ENCODE results near the gene MARCHF9. TPM values are rescaled to one million over a fixed set of nuclear protein-coding genes. Genes with fewer than 3 reads are reported as not detected.

Gene MARCHF9
- total and polyA plus RNA-seq, 2 donors (not counting 1 experiment from before 2014, with no cell fraction given), result 3.8 to 4.8 TPM

DNA sequence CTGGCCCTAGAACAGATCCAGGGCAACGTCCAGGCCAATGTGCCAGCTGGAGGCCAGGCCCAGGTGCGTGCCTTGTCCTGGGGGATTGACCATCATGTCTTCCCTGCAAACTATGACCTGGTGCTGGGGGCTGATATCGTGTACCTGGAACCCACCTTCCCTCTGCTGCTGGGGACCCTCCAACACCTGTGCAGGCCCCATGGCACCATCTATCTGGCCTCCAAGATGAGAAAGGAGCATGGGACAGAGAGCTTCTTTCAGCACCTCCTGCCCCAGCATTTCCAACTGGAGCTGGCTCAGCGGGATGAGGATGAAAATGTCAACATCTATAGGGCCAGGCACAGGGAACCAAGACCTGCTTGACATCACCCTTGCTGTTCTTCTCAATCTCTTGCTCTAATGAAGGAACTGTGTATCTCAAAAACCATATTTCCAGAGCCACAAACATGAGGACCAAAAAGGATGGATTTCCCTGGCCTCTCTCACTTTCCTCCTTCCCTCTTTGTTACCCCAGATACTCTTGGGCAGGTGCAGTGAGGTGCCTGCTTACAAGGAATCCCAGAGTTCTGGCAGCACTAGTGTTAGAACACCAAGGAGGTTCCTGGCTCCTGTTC lies 25.5 kb downstream of the MARCHF9 start:
- no peak overlapping the region for H3K4me3 ChIP-seq (replicated peaks in 1 of 4; ENCODE audit: control extremely low read depth in 1 of 4, insufficient read depth in 1 of 4, low read depth in 3 of 4, low read length in 4 of 4)
- DNase-seq (ENCODE audit: low read depth in 2 of 2), result no peak
- H3K36me3 ChIP-seq (ENCODE audit: control insufficient read depth, insufficient read depth, low read length), result peaks cover 1% of the 10 kb centered on the region
- H3K27ac ChIP-seq (ENCODE audit: insufficient read depth, low read length), result no peak overlapping the region
- TF ChIP-seq, protein P1, sequence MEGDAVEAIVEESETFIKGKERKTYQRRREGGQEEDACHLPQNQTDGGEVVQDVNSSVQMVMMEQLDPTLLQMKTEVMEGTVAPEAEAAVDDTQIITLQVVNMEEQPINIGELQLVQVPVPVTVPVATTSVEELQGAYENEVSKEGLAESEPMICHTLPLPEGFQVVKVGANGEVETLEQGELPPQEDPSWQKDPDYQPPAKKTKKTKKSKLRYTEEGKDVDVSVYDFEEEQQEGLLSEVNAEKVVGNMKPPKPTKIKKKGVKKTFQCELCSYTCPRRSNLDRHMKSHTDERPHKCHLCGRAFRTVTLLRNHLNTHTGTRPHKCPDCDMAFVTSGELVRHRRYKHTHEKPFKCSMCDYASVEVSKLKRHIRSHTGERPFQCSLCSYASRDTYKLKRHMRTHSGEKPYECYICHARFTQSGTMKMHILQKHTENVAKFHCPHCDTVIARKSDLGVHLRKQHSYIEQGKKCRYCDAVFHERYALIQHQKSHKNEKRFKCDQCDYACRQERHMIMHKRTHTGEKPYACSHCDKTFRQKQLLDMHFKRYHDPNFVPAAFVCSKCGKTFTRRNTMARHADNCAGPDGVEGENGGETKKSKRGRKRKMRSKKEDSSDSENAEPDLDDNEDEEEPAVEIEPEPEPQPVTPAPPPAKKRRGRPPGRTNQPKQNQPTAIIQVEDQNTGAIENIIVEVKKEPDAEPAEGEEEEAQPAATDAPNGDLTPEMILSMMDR (conservative IDR thresholded peaks at IDR 0.05 in 1 of 2, IDR thresholded peaks at IDR 0.05 in 1 of 2; ENCODE audit: low read depth in 1 of 2, low read length in 2 of 2), result no peak
- TF ChIP-seq EZH2 (IDR thresholded peaks at IDR 0.05; ENCODE audit: low read length, missing control alignments), result no peak
- H4K20me1 ChIP-seq (ENCODE audit: control insufficient read depth, extremely low read depth, insufficient read depth, low read length), result no peaks in the 10 kb centered on the region
- no peak overlapping the region for H3K9ac ChIP-seq (ENCODE audit: insufficient read depth, low read length)
- H2AFZ ChIP-seq (ENCODE audit: low read length), result no peak overlapping the region
- H3K4me1 ChIP-seq (ENCODE audit: control insufficient read depth, extremely low read depth, insufficient read depth, low read length), result no peaks in the 10 kb centered on the region
- H3K4me2 ChIP-seq (ENCODE audit: extremely low read depth, insufficient read depth, low read length), result no peak overlapping the region
- H3K9me3 ChIP-seq (ENCODE audit: control insufficient read depth, insufficient read depth, low read depth, low read length), result no peaks in the 10 kb centered on the region
- H3K79me2 ChIP-seq (ENCODE audit: control insufficient read depth, insufficient read depth, low read length), result peaks cover 16% of the 10 kb centered on the region
- no peaks in the 10 kb centered on the region for H3K27me3 ChIP-seq (ENCODE audit: control insufficient read depth, insufficient read depth, low read length)

DNA sequence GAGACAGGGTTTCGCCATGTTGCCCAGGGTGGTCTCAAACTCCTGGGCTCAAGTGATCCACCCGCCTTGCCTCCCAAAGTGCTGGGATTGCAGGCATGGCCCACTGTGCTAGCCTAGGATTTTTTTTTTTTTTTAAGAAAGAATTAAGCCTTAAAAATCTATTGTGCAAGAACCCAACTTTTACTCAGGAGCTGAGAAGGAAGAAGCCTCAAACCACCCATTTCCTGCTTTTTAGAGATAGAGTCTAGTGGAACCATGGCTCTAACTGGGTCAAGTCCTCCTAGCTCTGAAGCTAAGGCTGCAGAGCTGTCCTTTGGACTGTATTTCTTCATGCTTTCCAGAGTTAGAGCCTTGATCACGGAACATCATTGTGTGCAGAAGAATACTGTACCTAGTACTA lies 26.3 kb downstream of the MARCHF9 start:
- Histone ChIP-seq H3K79me2 (ENCODE audit: control insufficient read depth, insufficient read depth, low read length) (peaks cover 16% of the 10 kb centered on the region), H3K27ac (ENCODE audit: insufficient read depth, low read length) (no peak overlapping the region), H4K20me1 (ENCODE audit: control insufficient read depth, extremely low read depth, insufficient read depth, low read length) (no peaks in the 10 kb centered on the region), H3K36me3 (ENCODE audit: control insufficient read depth, insufficient read depth, low read length) (peaks cover 1% of the 10 kb centered on the region), H3K4me3 (replicated peaks in 1 of 4; ENCODE audit: control extremely low read depth in 1 of 4, insufficient read depth in 1 of 4, low read depth in 3 of 4, low read length in 4 of 4) (no peak overlapping the region), H3K27me3 (ENCODE audit: control insufficient read depth, insufficient read depth, low read length) (no peaks in the 10 kb centered on the region), H3K4me2 (ENCODE audit: extremely low read depth, insufficient read depth, low read length) (no peak overlapping the region), H3K9ac (ENCODE audit: insufficient read depth, low read length) (no peak overlapping the region), H3K4me1 (ENCODE audit: control insufficient read depth, extremely low read depth, insufficient read depth, low read length) (no peaks in the 10 kb centered on the region), H2AFZ (ENCODE audit: low read length) (no peak overlapping the region), H3K9me3 (ENCODE audit: control insufficient read depth, insufficient read depth, low read depth, low read length) (no peaks in the 10 kb centered on the region)
- TF ChIP-seq, protein P1 (conservative IDR thresholded peaks at IDR 0.05 in 1 of 2, IDR thresholded peaks at IDR 0.05 in 1 of 2; ENCODE audit: low read depth in 1 of 2, low read length in 2 of 2), result no peak
- TF ChIP-seq EZH2 (IDR thresholded peaks at IDR 0.05; ENCODE audit: low read length, missing control alignments), result no peak
- no peak for DNase-seq (ENCODE audit: low read depth in 2 of 2)

DNA sequence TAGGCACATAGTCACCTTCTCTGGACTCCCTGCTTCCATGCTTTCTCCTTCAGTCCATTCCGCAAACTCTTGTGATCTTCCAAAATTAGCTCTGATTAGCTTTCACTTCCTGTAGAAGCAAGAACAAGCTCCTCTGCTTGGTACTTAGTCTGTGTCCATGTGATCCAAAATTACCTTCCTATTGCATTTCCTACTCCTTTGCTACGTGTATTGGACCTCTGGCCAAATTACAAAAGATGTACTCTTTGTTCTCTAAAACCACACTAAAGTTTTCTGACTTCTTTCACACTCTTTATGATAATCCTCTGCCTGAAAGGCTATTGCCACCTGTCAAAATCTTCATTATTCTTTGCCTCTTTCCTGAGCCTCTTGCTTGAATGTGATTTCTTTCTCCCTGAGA lies 26.9 kb downstream of the MARCHF9 start:
- H3K4me2 ChIP-seq (ENCODE audit: extremely low read depth, insufficient read depth, low read length), result no peak overlapping the region

More for the DNA sequence above, 26.9 kb downstream of the MARCHF9 start:
- DNase-seq (ENCODE audit: low read depth in 2 of 2), result no peak
- peaks cover 16% of the 10 kb centered on the region for H3K79me2 ChIP-seq (ENCODE audit: control insufficient read depth, insufficient read depth, low read length)
- no peaks in the 10 kb centered on the region for H3K9me3 ChIP-seq (ENCODE audit: control insufficient read depth, insufficient read depth, low read depth, low read length)
- H2AFZ ChIP-seq (ENCODE audit: low read length), result no peak overlapping the region
- H3K36me3 ChIP-seq (ENCODE audit: control insufficient read depth, insufficient read depth, low read length), result peaks cover 3% of the 10 kb centered on the region
- H4K20me1 ChIP-seq (ENCODE audit: control insufficient read depth, extremely low read depth, insufficient read depth, low read length), result no peaks in the 10 kb centered on the region
- no peaks in the 10 kb centered on the region for H3K27me3 ChIP-seq (ENCODE audit: control insufficient read depth, insufficient read depth, low read length)
- H3K4me1 ChIP-seq (ENCODE audit: control insufficient read depth, extremely low read depth, insufficient read depth, low read length), result no peaks in the 10 kb centered on the region
- H3K9ac ChIP-seq (ENCODE audit: insufficient read depth, low read length), result no peak overlapping the region
- no peak for TF ChIP-seq EZH2 (IDR thresholded peaks at IDR 0.05; ENCODE audit: low read length, missing control alignments)
- TF ChIP-seq, protein P1 (conservative IDR thresholded peaks at IDR 0.05 in 1 of 2, IDR thresholded peaks at IDR 0.05 in 1 of 2; ENCODE audit: low read depth in 1 of 2, low read length in 2 of 2), result no peak
- H3K4me3 ChIP-seq (replicated peaks in 1 of 4; ENCODE audit: control extremely low read depth in 1 of 4, insufficient read depth in 1 of 4, low read depth in 3 of 4, low read length in 4 of 4), result no peak overlapping the region
- H3K27ac ChIP-seq (ENCODE audit: insufficient read depth, low read length), result no peak overlapping the region

All from fibroblast of lung (primary cell).